ENCODE results near the gene MIER2. TPM values are rescaled to one million over a fixed set of nuclear protein-coding genes. Genes with fewer than 3 reads are reported as not detected.
A peak's percentile ranks its signal among the peaks of the same experiment; 100 is the strongest.
"Not testable (repeated sequence)": the region's sequence is repeated elsewhere in the genome, so short reads cannot be mapped to it uniquely, and the experiment has no call there.

MIER2 gene
- total RNA-seq, 1 donor from 2014 or later: 20.0 TPM

- ATAC-seq; DNase-seq; intact Hi-C loops (cut with micrococcal nuclease): not testable (repeated sequence)
These were observed 36.1 kb upstream of the MIER2 start for GRCh38 chr19:380618-381219.

DNA sequence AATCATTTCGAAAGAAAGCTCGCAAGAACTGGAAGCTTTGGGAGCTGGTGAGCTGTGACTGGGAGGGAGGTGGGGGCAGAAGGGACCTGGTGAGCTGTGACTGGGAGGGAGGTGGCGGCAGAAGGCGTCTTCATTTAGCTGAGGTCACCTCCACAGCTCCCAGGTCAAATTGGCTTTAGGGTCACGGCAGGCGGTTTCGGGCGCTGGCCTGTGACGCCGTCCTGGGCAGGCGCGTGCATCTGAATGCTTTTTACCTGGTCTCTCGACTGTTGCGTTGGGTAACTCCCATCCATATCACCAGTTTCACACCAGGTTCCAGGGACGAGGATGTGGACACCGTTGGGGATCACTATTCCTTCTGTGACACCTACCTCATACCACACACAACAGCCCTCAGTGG lies 35.2 kb upstream of the MIER2 start:
- intact Hi-C loops (cut with micrococcal nuclease): no loop called here
- no peak for ATAC-seq
- DNase-seq: no peak

DNA sequence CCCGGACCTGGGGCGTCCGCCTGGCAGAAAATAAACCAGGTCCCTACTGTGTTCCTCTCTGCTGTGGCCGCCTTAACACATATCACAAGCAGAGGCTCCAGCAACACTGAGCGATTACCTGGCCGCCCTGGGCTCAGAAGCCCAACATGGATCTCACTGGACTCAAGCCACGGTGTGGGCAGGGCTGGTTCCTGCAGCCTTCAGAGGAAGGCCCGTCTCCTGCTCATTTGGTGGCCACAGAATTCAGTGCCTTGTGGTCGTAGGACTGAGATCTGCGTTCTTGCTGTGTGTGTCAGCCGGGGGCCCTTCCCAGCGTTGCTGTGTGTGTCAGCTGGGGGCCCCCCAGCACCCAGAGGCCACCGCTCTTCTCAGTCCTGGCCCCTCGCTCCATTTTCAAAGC lies 34.1 kb upstream of the MIER2 start:
- intact Hi-C loops (cut with micrococcal nuclease): no loop called here
- DNase-seq (no peak), ATAC-seq (no peak)

DNA sequence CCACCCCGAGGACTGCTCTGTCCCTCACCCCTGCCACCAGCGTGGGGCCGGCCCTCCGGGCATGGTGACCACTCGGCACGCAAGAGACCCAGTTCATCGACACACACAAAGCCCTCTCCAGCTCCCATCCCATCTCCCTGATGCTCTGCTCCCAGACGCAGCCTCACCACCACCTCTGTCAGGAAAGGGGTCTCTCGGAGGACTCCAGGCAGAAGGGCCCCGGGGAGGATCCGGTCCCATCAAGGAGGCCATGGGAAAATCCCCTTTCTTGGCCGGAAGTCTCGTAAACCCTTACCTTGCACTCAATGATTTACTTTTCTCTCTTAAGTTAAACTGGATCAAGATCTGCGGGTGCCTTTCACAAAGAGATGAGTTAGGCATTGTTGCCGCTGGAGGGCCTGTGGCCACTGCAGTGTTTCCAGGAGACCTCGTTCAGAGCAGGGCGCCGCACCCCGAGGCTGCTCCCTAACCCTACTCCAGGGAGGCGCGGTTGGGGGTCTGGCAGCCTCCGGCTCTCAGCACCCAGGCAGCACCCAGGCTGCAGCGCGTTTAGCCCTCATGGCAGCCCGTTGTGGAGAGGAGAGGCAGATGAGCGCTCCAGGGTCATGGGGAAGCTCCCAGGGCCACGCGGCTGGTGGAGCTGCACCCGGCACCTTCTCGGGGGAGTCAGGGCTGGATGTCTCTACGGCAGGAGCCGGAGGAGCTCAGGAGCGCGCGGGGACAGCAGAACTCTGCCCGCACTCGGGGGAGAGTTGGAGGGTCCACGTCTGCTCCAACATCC lies 33.4 kb upstream of the MIER2 start:
- ATAC-seq (no peak), DNase-seq (no peak)
- intact Hi-C loops (cut with micrococcal nuclease): no loop called here

GRCh38 chr19:376111-376470 lies 31.5 kb upstream of the MIER2 start:
- intact Hi-C loops (cut with micrococcal nuclease): no loop called here
- ATAC-seq (no peak), DNase-seq (no peak)

GRCh38 chr19:375395-376110 lies 31.0 kb upstream of the MIER2 start:
- intact Hi-C loops (cut with micrococcal nuclease): no loop called here
- no peak for ATAC-seq

DNA sequence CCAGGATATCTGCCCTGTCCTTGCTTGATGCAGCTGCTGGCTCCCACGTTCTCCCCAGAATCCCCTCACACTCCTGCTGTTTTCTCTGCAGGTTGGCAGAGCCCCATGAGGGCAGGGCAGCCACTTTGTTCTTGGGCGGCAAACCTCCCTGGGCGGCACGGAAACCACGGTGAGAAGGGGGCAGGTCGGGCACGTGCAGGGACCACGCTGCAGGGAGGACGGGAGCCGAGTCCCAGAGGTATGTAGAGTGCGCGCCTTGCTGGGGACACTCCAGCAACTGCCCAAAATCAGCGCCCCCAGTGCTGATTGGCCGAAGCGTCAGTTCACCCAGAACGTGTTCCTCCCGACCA lies 30.3 kb upstream of the MIER2 start:
- intact Hi-C loops (cut with micrococcal nuclease): no loop called here
- DNase-seq (no peak), ATAC-seq (no peak)

More at GRCh38 chr19:375395-376110, 31.0 kb upstream of the MIER2 start:
- DNase-seq: no peak

GRCh38 chr19:374183-374885 lies 29.7 kb upstream of the MIER2 start:
- ATAC-seq (no peak), DNase-seq (no peak)
- intact Hi-C loops (cut with micrococcal nuclease): no loop called here

GRCh38 chr19:373391-374182 lies 29.0 kb upstream of the MIER2 start:
- intact Hi-C loops (cut with micrococcal nuclease): no loop called here
- ATAC-seq (no peak), DNase-seq (no peak)

GRCh38 chr19:372306-372890 lies 27.8 kb upstream of the MIER2 start:
- intact Hi-C loops (cut with micrococcal nuclease): no loop called here
- peak; percentile 94 for ATAC-seq
- peak; percentile 83 for DNase-seq

- ATAC-seq (peak; percentile 32), DNase-seq (no peak)
- intact Hi-C loops (cut with micrococcal nuclease): no loop called here
These were observed 27.0 kb upstream of the MIER2 start for GRCh38 chr19:371501-372168.

DNA sequence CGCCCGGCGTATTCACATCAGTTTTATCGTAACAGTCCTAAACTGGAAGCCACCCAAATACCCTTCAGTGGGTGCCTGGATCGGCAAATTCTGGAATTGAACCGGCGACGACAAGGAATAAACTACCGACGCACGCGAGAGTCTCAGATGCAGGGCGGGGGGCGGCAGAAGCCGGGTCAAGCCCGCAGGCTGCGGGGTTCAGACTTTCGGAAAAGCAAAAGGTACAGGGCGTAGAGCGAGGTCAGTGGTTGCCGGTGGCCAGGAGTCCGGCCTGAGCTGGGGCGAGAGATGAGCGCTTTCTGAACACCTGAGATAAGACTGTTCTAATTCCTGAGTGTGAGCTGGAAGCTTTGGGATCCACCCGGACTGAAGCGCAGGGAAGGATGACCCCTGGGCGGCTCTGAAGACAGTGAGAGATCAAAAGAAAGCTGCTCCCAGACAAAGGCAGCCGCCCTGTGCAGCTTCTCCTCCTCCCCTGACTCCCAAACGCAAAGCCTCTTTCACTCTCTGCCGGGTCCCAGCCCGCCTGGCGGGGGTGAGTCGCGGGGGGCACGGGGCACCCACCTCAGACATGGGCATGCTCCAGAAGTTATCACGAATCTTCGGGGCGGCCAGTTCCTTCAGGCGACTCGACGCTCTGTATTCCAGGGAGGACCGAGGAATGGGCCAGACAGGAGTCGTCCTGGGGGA lies 26.2 kb upstream of the MIER2 start:
- DNase-seq (no peak), ATAC-seq (no peak)
- intact Hi-C loops (cut with micrococcal nuclease): no loop called here

DNA sequence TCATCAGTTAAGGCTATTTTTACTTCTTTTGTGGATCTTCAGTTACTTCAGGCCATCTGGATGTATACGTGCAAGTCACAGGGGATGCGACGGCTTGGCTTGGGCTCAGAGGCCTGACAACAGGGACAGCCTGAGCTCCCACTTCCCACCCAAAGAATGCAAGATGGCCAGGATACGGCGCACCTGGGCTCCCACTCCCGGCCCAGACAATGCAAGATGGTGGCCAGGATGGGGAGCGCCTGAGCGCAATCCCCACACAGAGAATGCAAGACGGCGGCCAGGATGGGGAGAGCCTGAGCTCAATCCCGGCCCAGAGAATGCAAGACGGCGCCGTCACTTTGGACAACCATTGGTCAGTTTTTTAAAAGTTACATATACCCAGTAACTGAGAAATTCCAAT lies 25.3 kb upstream of the MIER2 start:
- no peak for ATAC-seq
- no peak for DNase-seq
- intact Hi-C loops (cut with micrococcal nuclease): no loop called here

- ATAC-seq (no peak), DNase-seq (no peak)
These were observed 24.7 kb upstream of the MIER2 start for GRCh38 chr19:369256-369655.

GRCh38 chr19:368630-369024 lies 24.0 kb upstream of the MIER2 start:
- DNase-seq (no peak), ATAC-seq (no peak)
- intact Hi-C loops (cut with micrococcal nuclease): no loop called here

More at GRCh38 chr19:369256-369655, 24.7 kb upstream of the MIER2 start:
- intact Hi-C loops (cut with micrococcal nuclease): no loop called here

- ATAC-seq (no peak), DNase-seq (no peak)
- intact Hi-C loops (cut with micrococcal nuclease): no loop called here
These were observed 23.5 kb upstream of the MIER2 start for GRCh38 chr19:367963-368629.

DNA sequence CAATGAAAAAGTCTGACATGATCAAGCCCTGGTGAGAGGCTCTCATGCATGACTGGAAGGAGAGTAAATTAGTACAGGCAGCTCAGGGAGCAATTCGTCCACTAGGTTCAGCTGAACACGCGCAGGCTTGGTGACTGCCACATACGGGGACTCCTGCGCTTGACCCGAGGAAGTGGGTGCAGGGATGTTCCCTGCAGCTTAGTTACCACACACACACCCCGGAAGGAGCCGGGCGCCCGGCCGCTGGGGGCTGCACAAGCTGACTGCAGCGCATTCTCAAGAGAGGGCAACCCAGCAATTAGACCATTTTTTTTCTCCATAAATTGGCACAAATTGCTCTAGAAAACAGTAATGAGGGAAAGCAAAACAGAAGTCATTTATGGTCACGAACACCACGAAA lies 23.0 kb upstream of the MIER2 start:
- ATAC-seq: no peak
- no peak for DNase-seq

More for the DNA sequence above, 23.0 kb upstream of the MIER2 start:
- intact Hi-C loops (cut with micrococcal nuclease): no loop called here

All from left ventricle myocardium superior (tissue), 1 donor.